Skeletal muscle tissue (tissue), 4 donors: ENCODE measurements around the gene CDH4. TPM values are rescaled to one million over a fixed set of nuclear protein-coding genes. Genes with fewer than 3 reads are reported as not detected.

ENCODE experiments used
- H3K27ac ChIP-seq: one replicate; pipeline ENCODE4 v1.7.0; 2013; ENCODE audit warnings: mild to moderate bottlenecking, low read depth, low read length, inconsistent platforms
- H3K27me3 ChIP-seq, 3 donors: one replicate each; pipeline ENCODE4 v1.7.0; 2013; ENCODE audit warnings: low read length in 3 of 3; ENCODE audit not compliant: control insufficient read depth in 3 of 3, insufficient read depth in 3 of 3
- H3K36me3 ChIP-seq, 3 donors: one replicate each; pipeline ENCODE4 v1.7.0; 2013; ENCODE audit warnings: low read length in 3 of 3; ENCODE audit not compliant: control insufficient read depth in 3 of 3, insufficient read depth in 3 of 3
- H3K4me1 ChIP-seq, 3 donors: one replicate each; pipeline ENCODE4 v1.7.0; 2013; ENCODE audit warnings: low read length in 3 of 3, mild to moderate bottlenecking in 3 of 3; ENCODE audit not compliant: control insufficient read depth in 3 of 3, insufficient read depth in 3 of 3
- H3K4me3 ChIP-seq, 3 donors: one replicate each; pipeline ENCODE4 v1.7.0; 2013; ENCODE audit warnings: low read length in 3 of 3
- H3K9ac ChIP-seq, 3 donors: one replicate each; pipeline ENCODE4 v1.7.0; 2013; ENCODE audit warnings: low read length in 3 of 3, mild to moderate bottlenecking in 3 of 3, moderate library complexity in 2 of 3, low read depth in 1 of 3
- H3K9me3 ChIP-seq, 3 donors: one replicate each; pipeline ENCODE4 v1.7.0; 2013; ENCODE audit warnings: low read length in 3 of 3; ENCODE audit not compliant: control insufficient read depth in 3 of 3
- total RNA-seq: library from RNA; depleted of rRNA; stranded (reverse); fragments of >200 nt; gene quantifications from one replicate; pipeline ENCODE4 v1.2.3, GENCODE V29; 2014
- donor health status: Osteomylitis.

CDH4 gene
- total RNA-seq, 1 donor from 2014 or later: 0.52 TPM

DNA sequence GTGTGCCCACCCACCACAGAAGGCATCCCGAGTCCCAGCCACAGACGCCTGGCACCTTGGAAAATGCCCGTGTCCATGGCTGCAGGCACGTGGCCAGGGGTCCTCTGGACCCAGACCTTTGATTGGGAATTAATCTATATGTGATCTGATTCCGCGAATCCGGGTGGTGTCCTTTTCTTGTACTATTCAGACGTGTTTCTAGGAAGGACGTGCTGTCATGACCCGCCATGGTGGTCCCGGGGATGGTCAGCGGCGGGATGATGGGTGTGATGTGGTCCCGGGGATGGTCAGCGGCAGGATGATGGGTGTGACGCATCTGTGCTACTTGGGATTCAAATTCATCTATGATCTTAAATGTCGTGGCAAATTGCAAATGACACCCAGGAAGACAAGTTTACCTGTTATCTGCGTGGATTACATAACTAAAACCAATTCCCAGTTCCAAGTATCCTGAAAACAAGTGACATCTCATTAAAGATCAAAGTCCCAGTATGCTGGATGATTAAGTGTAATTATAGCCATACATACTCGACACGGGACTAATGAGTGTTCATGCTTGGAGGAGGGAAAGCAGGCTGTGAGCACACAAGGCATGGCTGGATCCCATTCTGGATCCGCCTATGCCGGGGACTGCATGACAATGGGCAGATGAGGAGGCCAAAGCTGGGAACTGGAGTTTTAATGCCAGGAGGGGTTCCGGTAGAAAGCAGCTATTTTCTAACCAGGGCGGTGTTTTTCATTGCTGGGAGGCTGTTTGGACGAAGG is 557.1 kb downstream of the CDH4 start:
- Histone ChIP-seq H3K4me1 (peaks cover 0 to 2% (median 0%) of the 10 kb centered on the region in 3 donors), H3K9ac (no peak overlapping the region), H3K9me3 (no peaks in the 10 kb centered on the region), H3K27ac (no peak overlapping the region), H3K4me3 (no peak overlapping the region), H3K27me3 (peaks cover 36 to 48% (median 43%) of the 10 kb centered on the region in 3 donors), H3K36me3 (no peaks in the 10 kb centered on the region)

DNA sequence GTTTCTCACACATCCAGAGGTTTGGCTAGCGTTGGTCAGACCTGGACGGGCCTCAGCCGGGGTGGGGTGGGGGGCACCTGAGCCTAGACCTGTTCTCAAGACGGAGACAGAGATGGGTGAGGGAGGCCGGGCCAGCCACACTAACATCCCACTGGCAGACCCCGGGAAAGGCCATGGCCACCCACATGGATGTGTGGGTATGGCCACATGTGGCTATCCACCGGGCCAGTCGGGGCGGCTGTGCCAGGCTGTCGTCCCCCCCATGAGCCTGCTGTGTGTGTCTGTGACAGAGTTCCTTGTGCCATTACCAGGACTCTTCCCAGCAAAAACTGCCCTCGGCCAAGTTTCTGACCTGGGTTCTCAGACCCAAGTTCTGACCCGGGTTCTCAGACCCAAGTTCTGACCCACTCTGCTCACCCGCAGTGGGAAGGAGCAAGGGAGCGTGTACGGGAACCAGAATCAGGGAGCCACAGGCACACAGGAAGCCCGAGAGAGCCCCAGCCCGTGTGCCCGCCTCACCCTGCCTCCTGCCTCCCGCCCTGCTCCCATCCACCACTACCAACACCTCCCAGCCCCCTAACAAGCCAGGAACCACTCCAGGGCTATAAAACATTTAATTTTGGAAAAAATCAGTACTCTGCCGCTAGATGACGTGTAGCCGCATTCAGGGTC is 558.1 kb downstream of the CDH4 start:
- no peak overlapping the region for H3K9ac ChIP-seq

DNA sequence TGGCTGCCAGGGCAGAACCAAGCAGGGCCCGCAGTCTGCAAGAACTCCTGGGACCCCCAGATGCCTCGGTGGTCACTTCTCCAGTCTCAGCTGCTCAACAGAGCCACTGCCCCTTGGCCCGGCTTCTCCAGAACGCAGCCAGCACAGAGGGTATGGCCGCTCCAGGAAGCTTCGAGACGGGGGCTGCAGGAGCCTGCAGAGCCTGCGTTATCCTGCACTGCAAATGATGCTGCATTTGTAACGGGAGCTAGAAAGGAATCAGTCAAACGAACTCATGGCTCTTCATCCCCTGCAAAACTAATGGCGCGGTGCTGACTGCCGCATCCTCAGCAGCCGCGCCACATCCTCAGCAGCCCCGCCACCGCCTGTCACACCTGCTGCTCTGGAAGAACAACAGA is 558.7 kb downstream of the CDH4 start:
- Histone ChIP-seq H3K9me3 (no peaks in the 10 kb centered on the region), H3K36me3 (no peaks in the 10 kb centered on the region), H3K27ac (no peak overlapping the region), H3K27me3 (peaks cover 21 to 36% (median 34%) of the 10 kb centered on the region in 3 donors), H3K4me3 (no peak overlapping the region), H3K4me1 (peaks cover 0 to 2% (median 0%) of the 10 kb centered on the region in 3 donors), H3K9ac (no peak overlapping the region)

More for the DNA sequence above, 558.1 kb downstream of the CDH4 start:
- H3K9me3 ChIP-seq: no peaks in the 10 kb centered on the region
- H3K36me3 ChIP-seq: no peaks in the 10 kb centered on the region
- H3K4me1 ChIP-seq: peaks cover 0 to 2% (median 0%) of the 10 kb centered on the region in 3 donors
- no peak overlapping the region for H3K27ac ChIP-seq
- peaks cover 26 to 40% (median 38%) of the 10 kb centered on the region in 3 donors for H3K27me3 ChIP-seq
- no peak overlapping the region for H3K4me3 ChIP-seq

DNA sequence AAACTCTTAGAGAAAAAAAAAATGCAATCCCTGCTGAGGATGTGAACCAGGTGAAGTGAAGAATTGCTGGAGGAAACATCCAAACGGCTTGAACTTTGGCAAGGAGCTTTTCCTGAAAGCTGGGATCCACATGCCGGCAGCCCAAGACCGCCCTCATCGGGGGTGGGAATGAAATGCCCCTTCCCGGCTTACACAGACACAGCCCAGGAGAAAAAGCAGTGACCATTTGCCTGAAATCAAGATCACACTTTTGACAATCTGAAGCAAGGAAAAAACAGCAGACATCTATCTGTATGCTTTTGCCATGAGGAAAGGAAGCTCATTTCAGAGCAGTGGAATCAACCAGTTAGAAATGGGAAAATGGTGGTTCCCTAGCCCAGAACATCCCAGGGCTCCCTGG is 559.1 kb downstream of the CDH4 start:
- H3K4me1 ChIP-seq: peaks cover 0 to 2% (median 0%) of the 10 kb centered on the region in 3 donors
- no peak overlapping the region for H3K4me3 ChIP-seq
- peaks cover 17 to 31% (median 30%) of the 10 kb centered on the region in 3 donors for H3K27me3 ChIP-seq
- H3K36me3 ChIP-seq: no peaks in the 10 kb centered on the region
- no peak overlapping the region for H3K27ac ChIP-seq
- no peaks in the 10 kb centered on the region for H3K9me3 ChIP-seq
- H3K9ac ChIP-seq: no peak overlapping the region

DNA sequence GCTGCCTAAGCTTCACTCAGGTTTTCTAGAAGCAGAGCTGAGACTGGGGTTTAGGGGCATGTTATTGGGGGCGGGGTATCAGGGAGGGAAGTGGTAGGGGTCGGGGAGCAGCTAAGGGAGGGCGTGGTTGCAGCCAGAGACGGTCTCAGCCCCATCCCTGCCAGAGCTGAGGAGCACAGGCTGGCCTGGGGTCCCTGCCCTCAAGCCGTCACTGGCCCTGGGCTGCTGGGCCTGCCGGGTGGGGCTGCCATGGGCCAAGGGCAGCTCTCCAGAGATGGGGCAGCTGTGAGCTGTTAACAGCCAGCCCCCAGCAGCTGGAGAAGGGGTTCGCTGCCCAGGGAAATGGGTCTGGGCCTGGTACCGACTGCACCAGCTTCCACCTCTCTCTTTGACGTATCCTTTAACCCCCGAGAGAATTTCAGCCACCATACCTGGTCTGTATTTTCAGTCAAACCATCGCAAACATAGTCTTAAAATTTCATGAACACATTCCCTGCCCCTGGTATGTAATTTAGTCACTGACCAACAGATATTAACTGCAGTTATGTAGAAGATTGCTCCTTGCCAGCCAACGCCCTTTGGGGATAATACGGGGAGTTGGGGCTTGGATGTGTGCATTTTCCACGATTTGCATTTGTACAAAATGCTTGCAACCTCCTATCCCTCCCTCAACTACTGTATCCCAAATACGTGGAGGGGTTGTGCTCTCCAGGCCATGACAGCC is 560.2 kb downstream of the CDH4 start:
- H3K27me3 ChIP-seq: peaks cover 6 to 23% (median 21%) of the 10 kb centered on the region in 3 donors
- H3K36me3 ChIP-seq: no peaks in the 10 kb centered on the region
- no peak overlapping the region for H3K27ac ChIP-seq
- no peak overlapping the region for H3K4me3 ChIP-seq
- peaks cover 0 to 2% (median 0%) of the 10 kb centered on the region in 3 donors for H3K4me1 ChIP-seq
- no peak overlapping the region for H3K9ac ChIP-seq
- H3K9me3 ChIP-seq: no peaks in the 10 kb centered on the region

DNA sequence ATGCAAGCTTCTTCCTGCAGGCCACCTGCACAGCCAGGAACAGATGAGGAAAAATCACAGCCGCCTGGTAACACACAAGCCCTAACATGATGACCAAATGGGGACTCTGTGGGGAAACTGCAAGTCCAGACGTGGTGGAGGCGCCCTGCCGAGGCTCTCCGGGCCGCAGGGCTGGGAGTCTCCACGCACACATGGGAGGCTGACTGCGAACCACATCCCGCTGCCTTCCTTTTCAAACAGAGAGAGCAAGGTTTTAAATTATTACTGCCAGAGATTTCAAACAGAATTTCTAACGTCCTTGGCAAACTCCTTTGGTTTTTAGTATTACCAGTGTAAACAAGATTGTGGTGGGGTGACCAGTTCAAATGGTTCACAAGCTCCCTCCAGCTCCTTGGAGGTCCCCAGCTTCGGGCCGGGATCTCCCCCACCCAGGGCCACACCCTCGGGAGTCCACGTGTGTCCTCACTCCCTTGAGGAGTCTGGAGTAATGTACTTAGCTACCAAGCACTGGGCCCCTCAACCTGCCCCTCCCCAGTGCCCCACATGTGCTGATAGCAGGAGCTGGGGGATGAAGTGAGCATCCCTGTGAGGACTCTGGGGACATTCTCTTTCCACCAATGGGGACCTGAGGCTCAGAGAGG is 560.9 kb downstream of the CDH4 start:
- Histone ChIP-seq H3K4me1 (peaks cover 0 to 2% (median 0%) of the 10 kb centered on the region in 3 donors), H3K27ac (no peak overlapping the region), H3K4me3 (no peak overlapping the region), H3K36me3 (no peaks in the 10 kb centered on the region), H3K9ac (no peak overlapping the region), H3K9me3 (no peaks in the 10 kb centered on the region), H3K27me3 (peaks cover 0 to 16% (median 15%) of the 10 kb centered on the region in 3 donors)

DNA sequence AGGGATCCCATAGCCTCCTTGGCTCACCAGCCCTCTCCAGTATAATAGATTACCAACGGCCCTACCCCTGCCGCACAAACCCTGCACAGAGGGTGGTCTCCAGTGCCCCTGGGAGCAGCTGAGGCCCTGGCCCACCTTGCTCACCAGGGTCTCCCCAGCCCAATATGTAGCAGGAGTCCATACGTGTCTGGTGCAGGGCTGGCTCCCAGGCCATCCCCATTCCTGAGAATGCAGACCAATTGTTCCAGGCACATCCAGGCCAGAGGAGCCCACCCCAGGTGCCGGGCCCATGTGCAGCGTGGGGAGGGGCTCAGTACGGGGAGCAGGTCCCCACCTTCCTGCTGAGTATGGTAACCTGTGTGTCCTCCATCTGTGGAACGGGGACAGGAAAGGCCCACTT is 561.7 kb downstream of the CDH4 start:
- H3K4me3 ChIP-seq: no peak overlapping the region
- no peaks in the 10 kb centered on the region for H3K4me1 ChIP-seq
- H3K9ac ChIP-seq: no peak overlapping the region
- H3K9me3 ChIP-seq: no peaks in the 10 kb centered on the region
- peaks cover 0 to 15% (median 15%) of the 10 kb centered on the region in 3 donors for H3K27me3 ChIP-seq
- no peaks in the 10 kb centered on the region for H3K36me3 ChIP-seq
- no peak overlapping the region for H3K27ac ChIP-seq

DNA sequence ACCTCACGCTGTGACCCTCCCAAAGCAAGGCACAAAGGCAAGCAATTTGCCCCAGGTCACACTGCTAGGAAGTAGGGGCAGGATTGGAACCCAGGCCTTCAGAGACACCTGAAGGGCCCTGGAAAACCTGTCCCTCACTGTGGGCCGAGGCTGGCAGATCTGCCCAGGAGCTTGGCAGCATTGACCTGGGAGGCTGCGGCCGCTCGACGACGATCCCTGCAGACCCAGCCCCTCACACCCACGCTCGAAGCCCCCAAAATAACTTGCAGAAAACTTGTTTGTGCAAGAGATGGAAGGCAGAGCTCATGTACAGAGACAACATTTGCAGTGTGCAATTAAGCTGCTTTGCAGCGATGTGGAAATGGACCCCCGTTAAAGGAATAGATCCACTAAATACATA is 562.2 kb downstream of the CDH4 start:
- Histone ChIP-seq H3K27me3 (peaks cover 0 to 15% (median 11%) of the 10 kb centered on the region in 3 donors), H3K4me1 (no peaks in the 10 kb centered on the region), H3K4me3 (no peak overlapping the region), H3K27ac (no peak overlapping the region), H3K9ac (no peak overlapping the region), H3K9me3 (no peaks in the 10 kb centered on the region), H3K36me3 (no peaks in the 10 kb centered on the region)

DNA sequence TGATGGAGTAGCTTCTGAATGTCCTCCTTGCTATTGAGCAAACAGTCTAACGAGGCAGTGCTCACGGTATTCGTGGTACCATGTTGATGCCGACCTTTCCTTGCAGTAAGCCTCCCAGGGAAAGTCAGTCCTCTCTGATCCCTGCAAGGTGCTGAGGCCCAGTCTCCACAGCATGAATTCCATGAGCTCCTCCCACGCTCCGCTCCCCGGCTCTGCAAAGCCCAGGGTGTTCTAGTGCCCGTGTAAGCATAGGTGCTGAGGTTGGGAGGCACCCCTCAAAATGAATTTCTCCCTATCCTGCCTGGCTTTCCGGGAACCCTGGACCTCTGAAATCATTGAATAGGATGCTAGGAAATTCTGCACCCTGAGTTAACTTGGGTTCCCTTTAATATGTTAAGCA is 562.7 kb downstream of the CDH4 start:
- Histone ChIP-seq H3K27me3 (peaks cover 0 to 10% (median 6%) of the 10 kb centered on the region in 3 donors), H3K9ac (no peak overlapping the region), H3K27ac (no peak overlapping the region), H3K36me3 (no peaks in the 10 kb centered on the region), H3K9me3 (no peaks in the 10 kb centered on the region), H3K4me3 (no peak overlapping the region), H3K4me1 (no peaks in the 10 kb centered on the region)
